GM20000 (cell line): Measurements from ENCODE around the gene TMEM184C.

Experiments used
- DNase-seq: peaks from one replicate; pipeline ENCODE4 v3.0.0; 2012; ENCODE audit warnings: low spot score
- TF ChIP-seq, protein P1 (sequence below): IDR thresholded peaks from 2 replicates; pipeline ENCODE4 v1.5.1; 2012; ENCODE audit warnings: mild to moderate bottlenecking, control low read depth; ENCODE audit errors: extremely low read depth, missing control alignments

TMEM184C gene

DNA sequence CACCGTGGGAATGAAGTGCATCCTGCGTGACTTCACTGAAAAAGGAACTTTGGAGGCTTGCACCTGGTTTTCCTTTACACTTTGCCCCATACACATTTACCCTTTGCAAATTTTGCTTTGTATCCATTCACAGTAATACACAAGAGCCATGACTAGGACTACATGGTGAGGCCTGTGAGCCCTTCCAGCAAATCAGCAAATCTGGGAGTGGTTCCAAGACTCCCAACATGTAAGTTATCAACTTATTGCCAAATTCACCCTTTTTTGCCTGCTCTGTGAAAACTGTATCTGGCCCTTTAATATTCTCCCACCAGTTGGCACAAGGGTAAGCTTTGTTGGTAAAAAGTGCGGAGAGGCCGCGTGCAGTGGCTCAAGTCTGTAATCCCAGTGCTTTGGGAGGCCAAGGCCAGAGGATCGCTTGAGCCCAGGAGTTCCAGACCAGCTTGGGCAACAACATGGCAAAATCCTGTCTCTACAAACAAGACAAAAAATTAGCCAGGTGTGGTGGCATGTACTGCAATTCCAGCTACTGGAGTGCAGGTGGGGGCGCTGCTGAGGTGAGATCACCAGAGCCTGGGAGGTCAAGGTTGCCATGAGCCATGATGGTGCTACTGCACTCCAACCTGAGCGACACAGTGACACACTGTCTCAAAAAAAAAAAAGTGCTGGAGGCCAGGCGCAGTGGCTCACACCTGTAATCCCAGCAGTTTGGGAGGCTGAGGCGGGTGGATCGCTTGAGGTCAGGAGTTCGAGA is 61.8 kb downstream of the TMEM184C start:
- no peak for DNase-seq

GRCh38 chr4:147682755-147683154 is 65.6 kb downstream of the TMEM184C start:
- TF ChIP-seq, protein P1, sequence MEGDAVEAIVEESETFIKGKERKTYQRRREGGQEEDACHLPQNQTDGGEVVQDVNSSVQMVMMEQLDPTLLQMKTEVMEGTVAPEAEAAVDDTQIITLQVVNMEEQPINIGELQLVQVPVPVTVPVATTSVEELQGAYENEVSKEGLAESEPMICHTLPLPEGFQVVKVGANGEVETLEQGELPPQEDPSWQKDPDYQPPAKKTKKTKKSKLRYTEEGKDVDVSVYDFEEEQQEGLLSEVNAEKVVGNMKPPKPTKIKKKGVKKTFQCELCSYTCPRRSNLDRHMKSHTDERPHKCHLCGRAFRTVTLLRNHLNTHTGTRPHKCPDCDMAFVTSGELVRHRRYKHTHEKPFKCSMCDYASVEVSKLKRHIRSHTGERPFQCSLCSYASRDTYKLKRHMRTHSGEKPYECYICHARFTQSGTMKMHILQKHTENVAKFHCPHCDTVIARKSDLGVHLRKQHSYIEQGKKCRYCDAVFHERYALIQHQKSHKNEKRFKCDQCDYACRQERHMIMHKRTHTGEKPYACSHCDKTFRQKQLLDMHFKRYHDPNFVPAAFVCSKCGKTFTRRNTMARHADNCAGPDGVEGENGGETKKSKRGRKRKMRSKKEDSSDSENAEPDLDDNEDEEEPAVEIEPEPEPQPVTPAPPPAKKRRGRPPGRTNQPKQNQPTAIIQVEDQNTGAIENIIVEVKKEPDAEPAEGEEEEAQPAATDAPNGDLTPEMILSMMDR = no peak
- no peak for DNase-seq

More for the DNA sequence above, 61.8 kb downstream of the TMEM184C start:
- TF ChIP-seq, protein P1 = peak; percentile 31

DNA sequence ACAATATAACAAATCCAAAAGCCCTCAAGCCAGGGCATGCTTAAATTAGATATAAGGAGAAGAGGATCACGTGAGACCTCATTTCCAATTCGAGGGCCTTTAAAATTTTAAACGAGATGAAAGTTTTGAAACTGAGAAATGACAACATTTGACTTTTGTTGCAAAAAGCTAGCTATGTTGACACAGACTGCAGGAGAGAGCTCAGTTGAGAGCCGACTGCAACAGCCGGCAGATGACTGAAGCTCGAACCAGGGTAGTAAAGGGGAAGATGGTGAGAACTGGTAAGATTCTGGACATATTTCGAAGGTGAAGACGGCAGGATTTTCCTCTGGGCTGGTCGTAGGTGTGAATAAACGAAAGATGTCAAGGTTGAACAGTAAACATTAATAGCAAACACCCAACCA is 66.0 kb downstream of the TMEM184C start:
- DNase-seq = peak; percentile 38
- TF ChIP-seq, protein P1 = no peak

GRCh38 chr4:147683717-147684700 is 66.8 kb downstream of the TMEM184C start, which contains the start of gene PRMT9:
TSS of gene PRMT9 (minus strand) at chr4:147684163. CDS start at chr4:147683987, 176 bp downstream.
- TF ChIP-seq, protein P1 = no peak
- peak; percentile 95 for DNase-seq

DNA sequence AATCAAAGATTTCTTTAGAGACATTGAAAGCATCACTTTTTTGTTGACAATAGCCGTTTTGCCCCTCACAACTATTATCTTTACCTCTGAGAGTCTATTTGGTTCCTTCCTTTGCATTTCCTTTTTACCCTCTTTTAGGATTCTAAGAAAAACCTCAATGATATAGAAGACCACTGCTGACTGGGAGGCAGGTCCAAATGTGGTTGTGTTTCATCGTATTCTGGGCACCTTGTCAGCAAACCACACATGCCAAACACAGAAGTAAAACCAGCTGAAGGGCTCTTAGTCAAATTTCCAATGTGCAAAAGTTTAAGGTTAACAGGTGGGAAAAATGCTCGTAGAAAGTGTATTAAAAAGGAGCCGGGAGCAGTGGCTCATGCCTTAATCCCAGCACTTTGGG is 71.9 kb downstream of the TMEM184C start:
- DNase-seq = no peak

GRCh38 chr4:147691820-147692219 is 74.6 kb downstream of the TMEM184C start:
- TF ChIP-seq, protein P1 = no peak
- no peak for DNase-seq

More for the DNA sequence above, 71.9 kb downstream of the TMEM184C start:
- TF ChIP-seq, protein P1 = no peak
